ENCODE results near the gene KDM1B. TPM values are rescaled to one million over a fixed set of nuclear protein-coding genes. Genes with fewer than 3 reads are reported as not detected.

KDM1B gene
- 6.9 and 9.0 TPM in 2 replicates for total RNA-seq (2014; rRNA removed; shearing (Covaris generic))
- polyA plus RNA-seq (2016; fragmentation: Nextera tagmentation; extraction: Ambion mirVana), result 2.2 and 3.8 TPM in 2 replicates
- long read RNA-seq, partial matches to known transcripts, result 2 of 4 reads
- long read RNA-seq, other reads (novel, unspliced or antisense), result 2 of 4 reads

GRCh38 chr6:18155150-18155863 lies at the start of gene KDM1B:
KDM1B (plus strand) TSS chr6:18155422; CDS start chr6:18159896, 4,474 bp downstream.
- peaks cover 7% of the 10 kb centered on the region for H3K27me3 Mint-ChIP-seq (ENCODE audit: insufficient read depth, low read depth, poor library complexity)
- peaks cover 16% of the 10 kb centered on the region for H3K4me1 Mint-ChIP-seq
- peak; percentile 86 for ATAC-seq
- Histone ChIP-seq H3K9me2 (ENCODE audit: insufficient read depth) (no peaks in the 10 kb centered on the region), H3K27ac (ENCODE audit: low read depth) (peak within 1 kb of the TSS; percentile 71), H3K4me3 (peak within 1 kb of the TSS; percentile 87), H3F3A (replicated peaks; ENCODE audit: low read depth) (no peaks in the 10 kb centered on the region), H2AFZ (peak within 1 kb of the TSS; percentile 90), H3K27me3 (ENCODE audit: insufficient read depth) (no peaks in the 10 kb centered on the region), H4K20me1 (replicated peaks; ENCODE audit: insufficient read depth) (no peaks in the 10 kb centered on the region), H3K79me2 (replicated peaks; ENCODE audit: insufficient read depth) (peaks cover 7% of the 10 kb centered on the region; the same call in 1 of the 2 replicates), H3K4me2 (peak within 1 kb of the TSS; percentile 91), H3K4me1 (ENCODE audit: insufficient read depth) (peaks cover 17% of the 10 kb centered on the region), H3K36me3 (ENCODE audit: insufficient read depth) (no peaks in the 10 kb centered on the region; the same call in 1 of the 2 replicates)
- H3K27ac Mint-ChIP-seq, result peak within 1 kb of the TSS; percentile 99
- H3K36me3 Mint-ChIP-seq (ENCODE audit: low read depth), result peaks cover 10% of the 10 kb centered on the region
- no peaks in the 10 kb centered on the region for H3K9me3 Mint-ChIP-seq
- peak; percentile 99 for DNase-seq (ENCODE audit: low spot score)
- TF ChIP-seq, protein P1, sequence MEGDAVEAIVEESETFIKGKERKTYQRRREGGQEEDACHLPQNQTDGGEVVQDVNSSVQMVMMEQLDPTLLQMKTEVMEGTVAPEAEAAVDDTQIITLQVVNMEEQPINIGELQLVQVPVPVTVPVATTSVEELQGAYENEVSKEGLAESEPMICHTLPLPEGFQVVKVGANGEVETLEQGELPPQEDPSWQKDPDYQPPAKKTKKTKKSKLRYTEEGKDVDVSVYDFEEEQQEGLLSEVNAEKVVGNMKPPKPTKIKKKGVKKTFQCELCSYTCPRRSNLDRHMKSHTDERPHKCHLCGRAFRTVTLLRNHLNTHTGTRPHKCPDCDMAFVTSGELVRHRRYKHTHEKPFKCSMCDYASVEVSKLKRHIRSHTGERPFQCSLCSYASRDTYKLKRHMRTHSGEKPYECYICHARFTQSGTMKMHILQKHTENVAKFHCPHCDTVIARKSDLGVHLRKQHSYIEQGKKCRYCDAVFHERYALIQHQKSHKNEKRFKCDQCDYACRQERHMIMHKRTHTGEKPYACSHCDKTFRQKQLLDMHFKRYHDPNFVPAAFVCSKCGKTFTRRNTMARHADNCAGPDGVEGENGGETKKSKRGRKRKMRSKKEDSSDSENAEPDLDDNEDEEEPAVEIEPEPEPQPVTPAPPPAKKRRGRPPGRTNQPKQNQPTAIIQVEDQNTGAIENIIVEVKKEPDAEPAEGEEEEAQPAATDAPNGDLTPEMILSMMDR (conservative IDR thresholded peaks at IDR 0.05; ENCODE audit: low read depth in 2 of 2), result no peak
- TF ChIP-seq STAT1 (IDR thresholded peaks at IDR 0.05; ENCODE audit: unreplicated experiment) (no peak), CREB1 (CRISPR knock-in tag; IDR thresholded peaks at IDR 0.05; ENCODE audit: low read depth) (no peak), EZH2phosphoT487 (IDR thresholded peaks at IDR 0.05; ENCODE audit: unreplicated experiment) (no peak), ZNF462 (CRISPR knock-in tag; IDR thresholded peaks at IDR 0.05) (no peak), POLR2AphosphoS5 (IDR thresholded peaks at IDR 0.05; ENCODE audit: low read depth) (peak; percentile 44; the same call in 1 of the 2 replicates), EZH2 (IDR thresholded peaks at IDR 0.05; ENCODE audit: low read depth, unreplicated experiment) (no peak)
- TF ChIP-seq, protein P2, sequence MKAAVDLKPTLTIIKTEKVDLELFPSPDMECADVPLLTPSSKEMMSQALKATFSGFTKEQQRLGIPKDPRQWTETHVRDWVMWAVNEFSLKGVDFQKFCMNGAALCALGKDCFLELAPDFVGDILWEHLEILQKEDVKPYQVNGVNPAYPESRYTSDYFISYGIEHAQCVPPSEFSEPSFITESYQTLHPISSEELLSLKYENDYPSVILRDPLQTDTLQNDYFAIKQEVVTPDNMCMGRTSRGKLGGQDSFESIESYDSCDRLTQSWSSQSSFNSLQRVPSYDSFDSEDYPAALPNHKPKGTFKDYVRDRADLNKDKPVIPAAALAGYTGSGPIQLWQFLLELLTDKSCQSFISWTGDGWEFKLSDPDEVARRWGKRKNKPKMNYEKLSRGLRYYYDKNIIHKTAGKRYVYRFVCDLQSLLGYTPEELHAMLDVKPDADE (IDR thresholded peaks at IDR 0.05), result no peak
- H3K4me3 Mint-ChIP-seq, result peak within 1 kb of the TSS; percentile 99

All from GM23338 (cell line).